ENCODE results near the gene MAPRE2. TPM values are rescaled to one million over a fixed set of nuclear protein-coding genes. Genes with fewer than 3 reads are reported as not detected.

MAPRE2 gene
- total and polyA plus RNA-seq, 8 donors, result 4.8 to 18.2 (median 10.6) TPM

GRCh38 chr18:35085450-35086380, 44.5 kb downstream of the MAPRE2 start:
- intact Hi-C loops (cut with DNase I), result no loop called here
- WGBS, 2 donors, result 35 to 54% methylated on average over 3 of the region's 3 CpGs
- H3K27ac ChIP-seq, result no peak overlapping the region
- DNase-seq, result no peak
- no peak for FAIRE-seq
- ATAC-seq, result peak in 2 of 4 donors; percentile 43 to 52
- H3K9me3 ChIP-seq, result no peaks in the 10 kb centered on the region
- H3K27me3 ChIP-seq, result no peaks in the 10 kb centered on the region
- no peaks in the 10 kb centered on the region for H3K36me3 ChIP-seq
- H3K4me1 ChIP-seq, result peaks cover 0 to 4% (median 0%) of the 10 kb centered on the region in 3 donors
- no peak overlapping the region for H3K4me3 ChIP-seq
- TF ChIP-seq, protein P1, sequence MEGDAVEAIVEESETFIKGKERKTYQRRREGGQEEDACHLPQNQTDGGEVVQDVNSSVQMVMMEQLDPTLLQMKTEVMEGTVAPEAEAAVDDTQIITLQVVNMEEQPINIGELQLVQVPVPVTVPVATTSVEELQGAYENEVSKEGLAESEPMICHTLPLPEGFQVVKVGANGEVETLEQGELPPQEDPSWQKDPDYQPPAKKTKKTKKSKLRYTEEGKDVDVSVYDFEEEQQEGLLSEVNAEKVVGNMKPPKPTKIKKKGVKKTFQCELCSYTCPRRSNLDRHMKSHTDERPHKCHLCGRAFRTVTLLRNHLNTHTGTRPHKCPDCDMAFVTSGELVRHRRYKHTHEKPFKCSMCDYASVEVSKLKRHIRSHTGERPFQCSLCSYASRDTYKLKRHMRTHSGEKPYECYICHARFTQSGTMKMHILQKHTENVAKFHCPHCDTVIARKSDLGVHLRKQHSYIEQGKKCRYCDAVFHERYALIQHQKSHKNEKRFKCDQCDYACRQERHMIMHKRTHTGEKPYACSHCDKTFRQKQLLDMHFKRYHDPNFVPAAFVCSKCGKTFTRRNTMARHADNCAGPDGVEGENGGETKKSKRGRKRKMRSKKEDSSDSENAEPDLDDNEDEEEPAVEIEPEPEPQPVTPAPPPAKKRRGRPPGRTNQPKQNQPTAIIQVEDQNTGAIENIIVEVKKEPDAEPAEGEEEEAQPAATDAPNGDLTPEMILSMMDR (IDR thresholded peaks at IDR 0.05), result no peak

DNA sequence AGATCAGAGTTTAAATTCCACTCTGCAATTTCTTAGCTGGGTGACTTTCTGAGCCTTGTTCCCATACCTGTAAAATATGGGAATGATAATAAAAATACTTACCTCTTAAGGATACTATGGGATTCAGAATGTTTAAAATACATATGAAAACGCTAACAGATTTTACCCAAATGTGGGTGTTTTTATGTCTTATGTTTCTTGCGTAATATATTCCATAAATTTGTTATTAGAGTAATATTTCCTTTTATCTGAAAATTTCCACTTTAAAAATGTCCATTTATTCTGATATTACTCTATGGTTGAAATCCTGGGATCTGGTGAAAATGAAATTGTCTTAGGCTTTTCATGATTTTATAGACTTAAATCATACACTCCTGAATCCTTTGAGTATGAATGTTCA, 45.5 kb downstream of the MAPRE2 start:
- 95 to 96% methylated on average over 2 of the region's 2 CpGs for WGBS, 2 donors
- H3K36me3 ChIP-seq, result no peaks in the 10 kb centered on the region
- FAIRE-seq, result no peak

GRCh38 chr18:35087726-35088125, 46.5 kb downstream of the MAPRE2 start:
- Histone ChIP-seq H3K36me3 (no peaks in the 10 kb centered on the region), H3K4me3 (no peak overlapping the region), H3K9me3 (no peaks in the 10 kb centered on the region), H3K27ac (no peak overlapping the region), H3K4me1 (peaks cover 0 to 4% (median 0%) of the 10 kb centered on the region in 3 donors), H3K27me3 (no peaks in the 10 kb centered on the region)
- TF ChIP-seq, protein P1 (IDR thresholded peaks at IDR 0.05), result no peak
- intact Hi-C loops (cut with DNase I), result no loop called here
- no peak for DNase-seq
- ATAC-seq, result no peak
- no peak for FAIRE-seq
- WGBS, 2 donors, result 92 to 96% methylated on average over 3 of the region's 3 CpGs

More for the DNA sequence above, 45.5 kb downstream of the MAPRE2 start:
- no peak overlapping the region for H3K27ac ChIP-seq
- no peak for DNase-seq
- intact Hi-C loops (cut with DNase I), result no loop called here
- no peaks in the 10 kb centered on the region for H3K9me3 ChIP-seq
- H3K4me1 ChIP-seq, result peaks cover 0 to 4% (median 0%) of the 10 kb centered on the region in 3 donors
- TF ChIP-seq, protein P1 (IDR thresholded peaks at IDR 0.05), result no peak
- no peak for ATAC-seq
- no peak overlapping the region for H3K4me3 ChIP-seq
- no peaks in the 10 kb centered on the region for H3K27me3 ChIP-seq

GRCh38 chr18:35088921-35089320, 47.7 kb downstream of the MAPRE2 start:
- peaks cover 0 to 4% (median 0%) of the 10 kb centered on the region in 3 donors for H3K4me1 ChIP-seq
- intact Hi-C loops (cut with DNase I), result no loop called here
- H3K4me3 ChIP-seq, result no peak overlapping the region
- H3K27me3 ChIP-seq, result no peaks in the 10 kb centered on the region
- 85 to 95% methylated on average over 3 of the region's 3 CpGs for WGBS, 2 donors
- no peaks in the 10 kb centered on the region for H3K36me3 ChIP-seq
- ATAC-seq (no peak), DNase-seq (no peak), FAIRE-seq (no peak)
- no peak overlapping the region for H3K27ac ChIP-seq
- no peaks in the 10 kb centered on the region for H3K9me3 ChIP-seq
- TF ChIP-seq, protein P1 (IDR thresholded peaks at IDR 0.05), result no peak

GRCh38 chr18:35089382-35089781, 48.2 kb downstream of the MAPRE2 start:
- TF ChIP-seq, protein P1 (IDR thresholded peaks at IDR 0.05), result no peak
- DNase-seq (no peak), ATAC-seq (no peak), FAIRE-seq (no peak)
- no peaks in the 10 kb centered on the region for H3K36me3 ChIP-seq
- intact Hi-C loops (cut with DNase I), result no loop called here
- WGBS, 2 donors, result 70 to 85% methylated on average over 1 of the region's 1 CpG
- no peak overlapping the region for H3K27ac ChIP-seq
- peaks cover 0 to 4% (median 0%) of the 10 kb centered on the region in 3 donors for H3K4me1 ChIP-seq
- no peaks in the 10 kb centered on the region for H3K9me3 ChIP-seq
- H3K4me3 ChIP-seq, result no peak overlapping the region
- H3K27me3 ChIP-seq, result no peaks in the 10 kb centered on the region
